Keratinocyte (primary cell): ENCODE measurements around the gene SNX21. TPM values are rescaled to one million over a fixed set of nuclear protein-coding genes. Genes with fewer than 3 reads are reported as not detected.

Experiments used
- DNase-seq: peaks from one replicate; pipeline ENCODE4 v3.0.0-alpha.2; 2011; ENCODE audit warnings: low read depth, missing footprints, low spot score
- FAIRE-seq: peaks from 2 replicates; lab custom pipeline; 2011; peaks lifted over from hg19 to GRCh38; lab: Jason Lieb, UNC
- H2AFZ ChIP-seq: 2 replicates; pipeline ENCODE4 v1.6.0; 2012; ENCODE audit warnings: low read length, control low read depth, inconsistent platforms; ENCODE audit not compliant: control insufficient read depth
- H3K27ac ChIP-seq: 2 replicates; pipeline ENCODE4 v1.5.1; 2011; ENCODE audit warnings: low read length; ENCODE audit not compliant: control insufficient read depth, insufficient read depth
- H3K27me3 ChIP-seq: 3 replicates; pipeline ENCODE4 v1.6.0; 2011; ENCODE audit warnings: low read length; ENCODE audit not compliant: control insufficient read depth, insufficient read depth; ENCODE audit errors: extremely low read depth
- H3K36me3 ChIP-seq, 2 experiments: 2 replicates in 1 of 2; 3 replicates in 1 of 2; pipeline ENCODE4 v1.5.1; 2011; ENCODE audit warnings: low read length in 2 of 2, mild to moderate bottlenecking in 1 of 2; ENCODE audit not compliant: control insufficient read depth in 2 of 2, insufficient read depth in 2 of 2; ENCODE audit errors: extremely low read depth in 1 of 2
- H3K4me1 ChIP-seq: 3 replicates; pipeline ENCODE4 v1.5.1; 2011; ENCODE audit warnings: low read length; ENCODE audit not compliant: control insufficient read depth, insufficient read depth; ENCODE audit errors: extremely low read depth
- H3K4me2 ChIP-seq: 3 replicates; pipeline ENCODE4 v1.6.0; 2011; ENCODE audit warnings: low read depth, low read length; ENCODE audit not compliant: control insufficient read depth, insufficient read depth; ENCODE audit errors: extremely low read depth
- H3K4me3 ChIP-seq, 3 experiments: fragments of 200-600 bp in 1 of 3; sonication (generic) in 1 of 3; 2 replicates in 2 of 3; 3 replicates in 1 of 3; pipeline ENCODE4 v1.5.1; 2011 to 2016; ENCODE audit warnings: low read length in 3 of 3, mild to moderate bottlenecking in 3 of 3, control low read depth in 2 of 3, inconsistent platforms in 1 of 3, low read depth in 1 of 3, mixed read lengths in 1 of 3, mixed run types in 1 of 3, moderate library complexity in 1 of 3; ENCODE audit not compliant: control insufficient read depth in 2 of 3, insufficient read depth in 2 of 3; ENCODE audit errors: extremely low read depth in 1 of 3
- H3K79me2 ChIP-seq: 2 replicates; pipeline ENCODE4 v1.6.0; 2012; ENCODE audit warnings: low read length; ENCODE audit not compliant: control insufficient read depth, insufficient read depth
- H3K9ac ChIP-seq: 3 replicates; pipeline ENCODE4 v1.6.0; 2011; ENCODE audit warnings: low read length; ENCODE audit not compliant: control insufficient read depth, insufficient read depth; ENCODE audit errors: extremely low read depth
- H3K9me1 ChIP-seq: 3 replicates; pipeline ENCODE4 v1.6.0; 2011; ENCODE audit warnings: low read length; ENCODE audit not compliant: control insufficient read depth, insufficient read depth; ENCODE audit errors: extremely low read depth
- H3K9me3 ChIP-seq: 2 replicates; pipeline ENCODE4 v1.5.1; 2012; ENCODE audit warnings: low read depth, low read length; ENCODE audit not compliant: control insufficient read depth
- H4K20me1 ChIP-seq: 3 replicates; pipeline ENCODE4 v1.6.0; 2011; ENCODE audit warnings: low read length; ENCODE audit not compliant: control insufficient read depth, insufficient read depth; ENCODE audit errors: extremely low read depth
- CTCF ChIP-seq, 3 experiments: IDR thresholded peaks in 1 of 3; conservative IDR thresholded peaks in 1 of 3; optimal IDR thresholded peaks in 1 of 3; 2 replicates in 2 of 3; 3 replicates in 1 of 3; pipeline versions ENCODE3 to v1.5.1; 2011; ENCODE audit warnings: low read length in 3 of 3, mild to moderate bottlenecking in 3 of 3, moderate library complexity in 2 of 3, control low read depth in 1 of 3, inconsistent platforms in 1 of 3; ENCODE audit not compliant: insufficient read depth in 2 of 3; ENCODE audit errors: extremely low read depth in 1 of 3
- EZH2 ChIP-seq: IDR thresholded peaks from one replicate; pipeline ENCODE4 v1.6.1; 2012; ENCODE audit warnings: inconsistent platforms, mild to moderate bottlenecking, low read length, moderate library complexity
- dilution Hi-C: fragments of 300-500 bp; cut with MboI; formaldehyde crosslinking; loops from one replicate; pipeline ENCODE4 v1.7.0; 2020; ENCODE audit warnings: low sequenced_read_pairs; ENCODE audit not compliant: extremely low pct_ligation_motif_present
- polyA plus RNA-seq, 5 experiments: library from polyadenylated mRNA; depleted of rRNA in 3 of 5; stranded (reverse) in 3 of 5; stranded (forward) in 1 of 5; unstranded in 1 of 5; fragments of >200 nt; gene quantifications; 1 replicate in 1 of 5; 2 replicates in 3 of 5; 3 replicates in 1 of 5; pipeline versions ENCODE4 v1.2.1 to v1.2.3, GENCODE V29; 2011 to 2012; ENCODE audit warnings: missing spikeins in 2 of 5, low read depth in 1 of 5, low replicate concordance in 1 of 5

SNX21 gene
- polyA plus RNA-seq, 1 donor (not counting 4 experiments of a cell fraction or from before 2014, with no cell fraction given), result 5.2 TPM

DNA sequence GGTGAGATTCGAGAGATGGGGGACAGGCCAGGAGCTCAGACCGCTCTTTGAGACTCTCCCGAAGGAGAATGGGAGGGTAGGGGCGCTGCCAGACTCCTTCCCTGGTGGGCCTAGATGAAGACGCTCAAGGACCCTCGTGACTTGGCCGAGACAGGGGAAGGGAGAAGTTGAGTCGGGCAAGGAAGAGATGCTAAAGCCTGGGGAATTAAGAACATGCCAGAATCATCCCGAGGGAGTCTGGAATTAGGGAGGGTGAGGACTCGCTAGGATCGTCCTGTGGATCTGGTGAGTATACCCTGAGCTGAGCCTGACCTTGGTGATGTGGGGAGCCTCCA is 20.6 kb upstream of the SNX21 start:
- H2AFZ ChIP-seq, result peak overlapping the region; percentile 81
- no peaks in the 10 kb centered on the region for H3K27me3 ChIP-seq
- H3K9me1 ChIP-seq, result no peaks in the 10 kb centered on the region
- FAIRE-seq (no peak), DNase-seq (no peak)
- dilution Hi-C loops, result no loop called here
- peak overlapping the region; percentile 87 for H3K4me2 ChIP-seq
- H3K4me3 ChIP-seq, result peak overlapping the region; percentile 63 to 86 (median 82)
- H3K27ac ChIP-seq, result peak overlapping the region; percentile 76
- H3K9ac ChIP-seq, result peak overlapping the region; percentile 85
- H3K36me3 ChIP-seq, result peaks cover 13 to 20% of the 10 kb centered on the region in 2 experiments
- H3K79me2 ChIP-seq, result peaks cover 21% of the 10 kb centered on the region
- H3K9me3 ChIP-seq, result no peaks in the 10 kb centered on the region
- H4K20me1 ChIP-seq, result peaks cover 6% of the 10 kb centered on the region
- TF ChIP-seq CTCF (optimal IDR thresholded peaks at IDR 0.05 in 1 of 3, IDR thresholded peaks at IDR 0.05 in 1 of 3, conservative IDR thresholded peaks at IDR 0.05 in 1 of 3; ENCODE audit: extremely low read depth in 1 of 3, insufficient read depth in 2 of 3, low read length in 3 of 3), result no peak
- TF ChIP-seq EZH2, result no peak
- peaks cover 13% of the 10 kb centered on the region for H3K4me1 ChIP-seq

- DNase-seq (no peak), FAIRE-seq (no peak)
- Histone ChIP-seq H3K27ac (peak overlapping the region; percentile 76), H3K36me3 (peaks cover 13 to 20% of the 10 kb centered on the region in 2 experiments), H3K9me1 (no peaks in the 10 kb centered on the region), H3K9ac (peak overlapping the region; percentile 85), H4K20me1 (peaks cover 6% of the 10 kb centered on the region), H3K4me2 (peak overlapping the region; percentile 87), H3K9me3 (no peaks in the 10 kb centered on the region), H3K79me2 (peaks cover 21% of the 10 kb centered on the region), H3K4me3 (peak overlapping the region; percentile 63 to 86 (median 82)), H3K4me1 (peaks cover 13% of the 10 kb centered on the region), H3K27me3 (no peaks in the 10 kb centered on the region), H2AFZ (no peak overlapping the region)
- dilution Hi-C loops, result no loop called here
- TF ChIP-seq EZH2, result no peak
- TF ChIP-seq CTCF (optimal IDR thresholded peaks at IDR 0.05 in 1 of 3, IDR thresholded peaks at IDR 0.05 in 1 of 3, conservative IDR thresholded peaks at IDR 0.05 in 1 of 3; ENCODE audit: extremely low read depth in 1 of 3, insufficient read depth in 2 of 3, low read length in 3 of 3), result no peak
These were observed 20.1 kb upstream of the SNX21 start for GRCh38 chr20:45813489-45813888.
